Measurements from ENCODE around the gene DNAAF1. TPM values are rescaled to one million over a fixed set of nuclear protein-coding genes. Genes with fewer than 3 reads are reported as not detected.
A peak's percentile ranks its signal among the peaks of the same experiment; 100 is the strongest.

The DNAAF1 gene
- total RNA-seq: not detected in 2 replicates
- 0.01 TPM in 1 of 2 replicates, not detected in the other for polyA plus RNA-seq
- 0.08 TPM in 1 of 2 replicates, not detected in the other for polyA plus RNA-seq (2011; cell fraction: cytosol; rRNA removed)
- polyA plus RNA-seq (2011; cell fraction: nucleus; rRNA removed): 0.20 and 0.29 TPM in 2 replicates
- 0.40 and 0.87 TPM in 2 replicates for polyA plus RNA-seq (2012)
- not detected in 2 replicates for polyA minus RNA-seq
- not detected for polyA minus RNA-seq (2011; cell fraction: cytosol; rRNA and poly(A)+ RNA removed)
- polyA minus RNA-seq (2011; cell fraction: nucleus; rRNA and poly(A)+ RNA removed): not detected in 2 replicates
- not detected for Bru-seq, nascent RNA
- percentile 9 among the genes with signal in this experiment for BruChase-seq, experiment 1, labeled RNA remaining after a 6-hour chase
- BruChase-seq, experiment 2, labeled RNA remaining after a 2-hour chase: not detected
- long read RNA-seq: 0 reads

DNA sequence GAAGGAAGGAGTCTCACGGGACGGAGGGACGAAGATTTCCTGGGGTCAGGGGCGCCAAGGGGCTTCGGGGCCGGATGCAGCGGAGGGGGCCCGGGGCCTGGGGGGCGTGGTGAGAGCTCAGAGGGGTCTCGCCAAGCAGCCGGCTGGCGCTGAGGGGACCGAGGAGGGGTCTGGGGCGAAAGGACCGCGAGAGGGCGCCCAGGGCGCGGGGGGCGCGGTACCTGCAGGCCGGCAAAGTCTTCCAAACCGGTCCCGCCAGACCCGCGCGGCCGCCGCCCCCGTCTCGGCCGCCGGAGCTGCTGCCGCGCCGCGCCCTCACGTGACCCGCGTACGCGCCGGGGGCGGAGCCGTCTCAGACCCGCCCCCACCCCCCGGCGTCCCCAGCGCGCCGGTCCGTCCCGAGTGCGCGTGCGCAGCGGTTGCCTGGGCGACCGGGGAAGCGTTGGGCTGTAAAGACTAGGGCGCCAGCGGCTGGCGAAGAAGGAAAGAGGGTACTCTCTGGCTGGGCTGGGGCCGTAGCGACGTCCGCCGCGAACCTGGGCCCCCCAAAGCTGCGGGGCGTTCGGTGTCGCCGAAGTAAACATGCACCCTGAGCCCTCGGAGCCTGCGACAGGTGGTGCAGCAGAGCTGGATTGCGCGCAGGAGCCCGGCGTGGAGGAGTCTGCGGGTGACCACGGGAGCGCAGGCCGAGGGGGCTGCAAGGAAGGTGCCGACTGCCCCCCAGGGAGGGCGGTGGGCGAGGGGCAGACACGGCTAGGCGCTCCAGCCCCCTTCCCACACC lies at the start of gene DNAAF1, which contains the start of gene HSDL1:
TSS of gene DNAAF1 (plus strand) at position 450 of the 781 bp plus-strand sequence. CDS start at position 583, 133 bp downstream.
TSS of gene HSDL1 (minus strand) at position 319 of the 781 bp plus-strand sequence. CDS start 13,856 bp downstream, outside the sequence.
- H3K4me3 ChIP-seq (replicated peaks in 1 of 3; ENCODE audit: insufficient read depth in 1 of 3, low read depth in 1 of 3, low read length in 3 of 3): peak within 1 kb of the TSS; percentile 65 to 91 (median 85)
- POLR2A ChIA-PET: interaction anchor here (1.0 kb wide), 1 partner anchor 28 kb away, joined by 4 read pairs; the partner anchor contains the start of gene MBTPS1

More for the DNA sequence above, at the start of gene DNAAF1, which contains the start of gene HSDL1:
- FAIRE-seq (peak; percentile 86), DNase-seq (ENCODE audit: low read depth, low spot score) (peak; percentile 88)
- Histone ChIP-seq H2AFZ (ENCODE audit: low read depth, low read length) (peak within 1 kb of the TSS; percentile 100), H3K79me2 (ENCODE audit: control insufficient read depth, insufficient read depth, low read length) (peaks cover 10% of the 10 kb centered on the region), H4K20me1 (replicated peaks; ENCODE audit: control insufficient read depth, extremely low read depth, insufficient read depth, low read length) (peaks cover 5% of the 10 kb centered on the region), H3K27me3 (ENCODE audit: control insufficient read depth in 2 of 2, insufficient read depth in 2 of 2, low read length in 2 of 2) (peaks cover 0 to 4% of the 10 kb centered on the region in 2 experiments), H3K9ac (replicated peaks; ENCODE audit: extremely low read depth, insufficient read depth, low read length) (peak within 1 kb of the TSS; percentile 63), H3K4me2 (ENCODE audit: insufficient read depth, low read length) (peak within 1 kb of the TSS; percentile 80), H3K27ac (ENCODE audit: insufficient read depth, low read depth, low read length) (peak within 1 kb of the TSS; percentile 34), H3K36me3 (ENCODE audit: control insufficient read depth in 2 of 2, extremely low read depth in 1 of 2, insufficient read depth in 2 of 2, low read length in 2 of 2) (no peaks in the 10 kb centered on the region), H3K9me3 (replicated peaks; ENCODE audit: control insufficient read depth, insufficient read depth, low read length) (no peaks in the 10 kb centered on the region), H3K4me1 (ENCODE audit: control insufficient read depth, extremely low read depth, insufficient read depth, low read length) (peaks cover 5% of the 10 kb centered on the region), H3K9me1 (replicated peaks; ENCODE audit: control insufficient read depth, extremely low read depth, insufficient read depth, low read length) (no peaks in the 10 kb centered on the region)
- BruUV-seq (replicated peaks): no TSS peak
- TF ChIP-seq POLR2AphosphoS5 (IDR thresholded peaks at IDR 0.05; ENCODE audit: insufficient read depth, low read depth, low read length) (peak; percentile 79), MYC (IDR thresholded peaks at IDR 0.05; ENCODE audit: low read depth, low read length) (no peak), EZH2 (IDR thresholded peaks at IDR 0.05; ENCODE audit: borderline replicate concordance, low read depth, low read length, severe bottlenecking) (no peak), POLR2A (IDR thresholded peaks at IDR 0.05; ENCODE audit: low read depth, low read length) (no peak), FOS (IDR thresholded peaks at IDR 0.05; ENCODE audit: borderline replicate concordance, insufficient read depth, low read length) (no peak)
- TF ChIP-seq, protein P1, sequence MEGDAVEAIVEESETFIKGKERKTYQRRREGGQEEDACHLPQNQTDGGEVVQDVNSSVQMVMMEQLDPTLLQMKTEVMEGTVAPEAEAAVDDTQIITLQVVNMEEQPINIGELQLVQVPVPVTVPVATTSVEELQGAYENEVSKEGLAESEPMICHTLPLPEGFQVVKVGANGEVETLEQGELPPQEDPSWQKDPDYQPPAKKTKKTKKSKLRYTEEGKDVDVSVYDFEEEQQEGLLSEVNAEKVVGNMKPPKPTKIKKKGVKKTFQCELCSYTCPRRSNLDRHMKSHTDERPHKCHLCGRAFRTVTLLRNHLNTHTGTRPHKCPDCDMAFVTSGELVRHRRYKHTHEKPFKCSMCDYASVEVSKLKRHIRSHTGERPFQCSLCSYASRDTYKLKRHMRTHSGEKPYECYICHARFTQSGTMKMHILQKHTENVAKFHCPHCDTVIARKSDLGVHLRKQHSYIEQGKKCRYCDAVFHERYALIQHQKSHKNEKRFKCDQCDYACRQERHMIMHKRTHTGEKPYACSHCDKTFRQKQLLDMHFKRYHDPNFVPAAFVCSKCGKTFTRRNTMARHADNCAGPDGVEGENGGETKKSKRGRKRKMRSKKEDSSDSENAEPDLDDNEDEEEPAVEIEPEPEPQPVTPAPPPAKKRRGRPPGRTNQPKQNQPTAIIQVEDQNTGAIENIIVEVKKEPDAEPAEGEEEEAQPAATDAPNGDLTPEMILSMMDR (IDR thresholded peaks at IDR 0.05; ENCODE audit: extremely low read depth in 1 of 2, insufficient read depth in 1 of 2, low read depth in 1 of 2, low read length in 2 of 2): no peak
- TF ChIP-seq, protein P2, sequence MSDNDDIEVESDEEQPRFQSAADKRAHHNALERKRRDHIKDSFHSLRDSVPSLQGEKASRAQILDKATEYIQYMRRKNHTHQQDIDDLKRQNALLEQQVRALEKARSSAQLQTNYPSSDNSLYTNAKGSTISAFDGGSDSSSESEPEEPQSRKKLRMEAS (IDR thresholded peaks at IDR 0.05; ENCODE audit: insufficient read depth, insufficient read length): peak; percentile 76
- intact Hi-C loops (cut with micrococcal nuclease) (loop anchor here (1.0 to 2.0 kb wide), 3 partner anchors 28 to 40 kb away; partner anchors contain the start of gene MBTPS1), dilution Hi-C loops (cut with MboI; ENCODE audit: extremely low pct_ligation_motif_present, low sequenced_read_pairs) (no loop called here)
- CTCF ChIA-PET: interaction anchor here (1.1 to 2.3 kb wide), 4 partner anchors 11 to 60 kb away, joined by 4 to 12 read pairs (median 5); partner anchors contain the start of genes MBTPS1 and TAF1C
